GM23338 (cell line): ENCODE data around the gene SLCO4A1.

Source experiments
- CREB1 ChIP-seq: fragments of 250-450 bp; sonication (Bioruptor Pico); IDR thresholded peaks from 2 replicates; pipeline ENCODE4 v1.5.0; 2020; ENCODE audit warnings: low read depth, mild to moderate bottlenecking, moderate library complexity
- CTCF ChIP-seq, 2 experiments: fragments of 200-600 bp in 1 of 2; sonication (generic) in 1 of 2; conservative IDR thresholded peaks; 2 replicates each; pipeline versions ENCODE4 v1.5.1 to v1.6.1; 2016 to 2017; ENCODE audit warnings: antibody characterized with exemption in 2 of 2, low read depth in 2 of 2, mild to moderate bottlenecking in 2 of 2, moderate library complexity in 1 of 2
- EZH2 ChIP-seq: fragments of 200-600 bp; sonication (generic); IDR thresholded peaks from one replicate; pipeline ENCODE4 v1.8.0; 2017; ENCODE audit warnings: antibody characterized with exemption, mild to moderate bottlenecking, low read depth; ENCODE audit not compliant: unreplicated experiment
- EZH2phosphoT487 ChIP-seq: fragments of 200-600 bp; sonication (generic); IDR thresholded peaks from one replicate; pipeline ENCODE4 v1.8.1; 2018; ENCODE audit warnings: antibody characterized with exemption; ENCODE audit not compliant: unreplicated experiment
- POLR2AphosphoS5 ChIP-seq: IDR thresholded peaks from 2 replicates; pipeline ENCODE4 v1.6.1; 2016; ENCODE audit warnings: antibody characterized with exemption, low read depth

- TF ChIP-seq EZH2phosphoT487 = no peak
- no peak for TF ChIP-seq CTCF (conservative IDR thresholded peaks at IDR 0.05; ENCODE audit: low read depth in 2 of 2)
- TF ChIP-seq EZH2 = no peak
- no peak for TF ChIP-seq CREB1
- no peak for TF ChIP-seq POLR2AphosphoS5
These were observed 55.9 kb downstream of the SLCO4A1 start for GRCh38 chr20:62698231-62698630.
